SKM-1 (cell line): Measurements from ENCODE around the gene SLC35F1.

Experiments
- DNase-seq: peaks from one replicate; lab custom pipeline; 2025; ENCODE audit not compliant: unreplicated experiment; lab: John Stamatoyannopoulos, UW

SLC35F1 gene

DNA sequence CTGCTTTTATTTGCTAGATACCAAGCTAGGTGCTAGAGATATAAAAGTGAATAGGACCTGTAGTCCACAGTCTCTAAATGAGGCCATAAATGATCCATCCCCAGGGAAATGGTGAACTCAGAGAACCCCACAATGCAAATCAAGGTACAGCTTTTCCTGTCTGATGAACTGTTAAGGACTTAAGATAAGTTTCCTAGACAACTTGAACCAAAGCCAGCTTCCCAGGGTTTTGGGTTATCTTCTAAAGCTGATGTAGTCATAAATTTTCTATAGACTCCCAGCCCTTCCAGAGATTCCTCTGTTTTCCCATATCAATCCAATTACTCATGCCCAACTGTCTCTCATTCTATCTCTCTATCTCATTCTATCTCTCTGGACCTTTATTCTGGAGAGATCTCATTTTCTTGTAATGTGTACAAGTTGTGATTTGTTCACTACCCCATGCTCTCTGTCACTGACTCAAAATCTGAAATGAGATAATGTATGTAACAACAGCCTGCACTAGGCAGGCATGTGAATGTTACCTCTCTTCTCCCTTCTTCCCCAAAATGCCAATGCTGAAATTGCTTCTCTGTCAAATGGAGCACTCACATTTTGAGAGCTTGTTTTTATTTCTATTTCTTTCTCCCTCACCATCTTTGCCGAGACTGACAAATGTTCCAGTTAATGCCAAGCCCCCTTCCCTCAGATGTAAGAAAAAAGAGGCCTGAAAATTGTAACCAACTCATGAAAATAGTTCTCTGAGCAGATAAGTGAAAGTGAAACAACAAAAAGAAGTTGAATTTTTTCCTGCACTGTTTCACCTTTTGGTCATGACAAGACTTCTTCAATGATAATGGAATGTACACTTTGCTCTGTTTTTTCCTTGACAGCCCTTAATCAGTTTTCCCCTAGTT lies 279.9 kb downstream of the SLC35F1 start:
- DNase-seq: no peak

DNA sequence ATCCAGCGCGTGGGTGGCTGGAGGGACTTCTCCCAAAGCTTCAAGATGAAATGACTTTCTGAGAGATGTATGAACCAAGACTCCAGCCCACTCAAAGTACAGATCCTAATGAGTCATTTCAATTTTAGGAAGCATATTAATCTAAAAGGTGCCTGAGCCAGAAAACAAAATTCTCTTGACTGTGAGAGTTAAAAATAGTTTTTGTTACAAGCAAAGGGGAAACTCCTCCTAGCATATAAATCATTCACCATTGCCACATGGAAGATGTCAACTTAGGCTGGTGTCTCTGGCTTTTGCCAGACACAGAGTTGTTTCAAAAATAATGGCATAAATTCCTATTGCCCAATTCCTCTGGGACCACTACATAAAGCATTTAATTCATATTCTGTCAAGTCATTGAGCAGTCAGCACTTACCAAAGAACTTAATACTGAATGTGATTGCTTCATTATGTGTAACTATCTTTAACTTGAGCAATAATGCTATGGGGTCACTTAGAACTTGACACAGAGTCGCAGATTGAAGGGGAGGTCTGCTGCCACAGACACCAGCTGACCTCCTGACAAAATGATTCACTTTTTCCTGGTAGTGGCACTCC lies 280.6 kb downstream of the SLC35F1 start:
- no peak for DNase-seq

GRCh38 chr6:118188561-118188960 lies 281.5 kb downstream of the SLC35F1 start:
- DNase-seq: no peak

- DNase-seq: no peak
Observed at GRCh38 chr6:118197539-118197938, 290.5 kb downstream of the SLC35F1 start.

DNA sequence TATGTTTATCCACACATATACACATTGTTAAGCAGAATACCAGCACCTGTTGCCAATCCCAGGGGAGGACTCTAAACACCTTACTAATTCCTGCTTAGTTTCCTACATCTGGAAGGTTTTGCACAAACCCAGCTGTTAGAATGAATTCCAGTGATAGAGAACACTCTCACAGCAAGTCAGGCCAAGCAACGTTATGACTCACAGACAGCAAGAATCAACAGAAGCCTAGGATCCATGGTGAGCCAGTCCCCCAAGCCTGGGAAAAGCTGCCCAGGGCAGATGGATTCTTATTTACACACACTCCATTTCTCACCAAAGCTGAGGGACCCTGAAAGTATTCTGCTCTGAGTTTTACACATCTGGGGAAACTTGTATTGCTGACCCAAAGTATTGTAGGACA lies 291.7 kb downstream of the SLC35F1 start:
- DNase-seq: no peak

DNA sequence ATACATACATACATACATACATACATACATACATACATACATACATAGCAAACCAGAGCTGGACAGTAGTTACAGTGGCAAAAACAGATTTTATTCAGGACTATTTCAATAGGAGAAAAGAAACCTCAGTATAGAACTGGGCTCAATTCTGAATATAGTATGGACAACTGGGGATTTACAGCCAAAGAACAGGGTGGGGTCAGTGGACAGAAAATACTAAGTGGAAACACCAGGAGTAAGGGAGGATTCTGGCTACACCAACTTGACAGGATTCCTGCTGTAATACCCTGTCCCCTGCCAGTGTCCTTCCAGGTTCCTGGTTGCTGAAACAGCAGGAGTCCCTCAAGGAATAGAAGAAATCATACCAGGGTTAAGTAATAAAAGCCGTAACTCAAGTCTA lies 293.1 kb downstream of the SLC35F1 start:
- DNase-seq: no peak

DNA sequence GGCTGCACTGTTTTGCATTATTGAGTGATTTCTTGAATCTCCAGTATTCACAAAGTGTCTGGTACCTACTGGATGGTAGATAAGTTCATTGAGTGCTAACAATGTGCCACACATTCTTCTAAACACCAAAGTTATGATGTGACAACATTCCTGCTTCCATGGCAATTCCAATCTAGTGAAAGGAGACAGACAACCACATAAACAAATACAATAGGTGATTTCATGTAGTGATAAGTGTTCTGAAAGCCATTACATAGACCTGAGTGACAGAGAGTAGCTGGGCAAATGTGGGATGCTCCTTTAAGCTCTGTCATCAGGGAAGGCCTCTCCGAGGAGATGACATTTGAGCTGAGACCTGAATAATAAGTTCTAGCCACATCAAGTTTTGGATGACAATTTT lies 295.5 kb downstream of the SLC35F1 start:
- no peak for DNase-seq

DNA sequence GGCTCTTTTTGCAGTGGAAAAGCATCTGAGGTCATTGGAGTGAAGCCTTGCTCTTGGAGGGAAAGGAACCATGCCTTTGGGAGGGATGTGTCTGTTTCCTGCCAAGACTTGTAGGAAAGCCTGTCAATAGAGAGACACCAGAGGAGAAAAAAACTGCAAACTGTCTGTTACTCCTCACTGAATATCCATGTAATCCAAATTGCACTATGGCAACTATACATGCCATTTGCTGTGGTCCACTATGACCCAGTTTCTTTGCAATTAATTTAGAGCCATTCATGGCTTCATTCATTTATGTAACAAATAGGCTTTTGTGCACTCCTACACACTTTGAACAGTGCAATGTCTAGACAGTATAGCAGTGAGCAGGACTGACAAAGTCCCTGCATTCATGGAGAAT lies 296.5 kb downstream of the SLC35F1 start:
- DNase-seq: no peak

GRCh38 chr6:118206221-118206620 lies 299.2 kb downstream of the SLC35F1 start:
- no peak for DNase-seq

DNA sequence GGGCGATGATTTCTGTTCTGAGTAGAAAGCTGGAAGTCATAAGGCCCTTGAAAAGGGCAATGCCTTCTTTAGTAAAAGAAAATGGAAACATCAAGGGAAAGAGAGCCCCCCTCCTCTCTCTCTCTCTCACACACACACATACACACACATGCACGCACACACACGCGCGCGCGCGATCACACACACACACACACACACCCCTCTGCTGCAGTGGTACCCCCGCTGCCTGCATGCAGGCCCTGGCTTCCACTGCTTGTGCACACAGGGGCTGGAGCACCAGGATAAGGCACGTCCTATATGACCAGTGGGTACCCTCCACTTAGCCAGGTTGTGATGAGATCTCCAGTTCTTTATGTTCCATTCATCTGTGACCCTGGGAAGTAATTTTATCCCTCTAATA lies 300.9 kb downstream of the SLC35F1 start:
- DNase-seq: no peak

DNA sequence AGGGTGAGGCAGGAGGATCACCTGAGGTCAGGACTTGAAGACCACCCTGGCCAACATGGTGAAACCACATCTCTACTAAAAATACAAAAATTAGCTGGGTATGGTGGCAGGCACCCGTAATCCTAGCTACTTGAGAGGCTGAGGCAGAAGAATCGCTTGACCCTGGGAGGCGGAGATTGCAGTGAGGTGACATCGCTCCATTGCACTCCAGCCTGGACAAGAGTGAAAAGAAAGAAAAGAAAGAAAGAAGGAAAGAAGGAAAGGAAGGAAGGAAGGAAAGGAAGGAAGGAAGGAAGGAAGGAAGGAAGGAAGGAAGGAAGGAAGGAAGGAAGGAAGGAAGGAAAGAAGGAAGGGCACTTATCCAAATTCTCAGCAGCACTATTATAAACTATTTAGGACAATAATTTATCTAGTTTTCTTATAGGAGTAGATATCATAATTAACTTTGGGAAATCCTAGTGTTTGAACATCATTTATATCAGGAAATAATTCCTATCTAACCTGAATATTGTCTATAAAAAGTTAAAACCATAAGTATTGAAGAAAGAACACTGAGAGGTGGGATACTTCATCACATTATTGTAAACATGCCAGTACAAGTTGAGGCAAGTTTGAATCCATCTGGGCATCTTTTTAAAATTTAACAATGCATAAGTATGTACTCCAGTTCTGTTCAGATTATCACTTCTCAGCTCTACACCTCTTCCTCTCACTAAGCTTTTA lies 305.5 kb downstream of the SLC35F1 start:
- DNase-seq: no peak

DNA sequence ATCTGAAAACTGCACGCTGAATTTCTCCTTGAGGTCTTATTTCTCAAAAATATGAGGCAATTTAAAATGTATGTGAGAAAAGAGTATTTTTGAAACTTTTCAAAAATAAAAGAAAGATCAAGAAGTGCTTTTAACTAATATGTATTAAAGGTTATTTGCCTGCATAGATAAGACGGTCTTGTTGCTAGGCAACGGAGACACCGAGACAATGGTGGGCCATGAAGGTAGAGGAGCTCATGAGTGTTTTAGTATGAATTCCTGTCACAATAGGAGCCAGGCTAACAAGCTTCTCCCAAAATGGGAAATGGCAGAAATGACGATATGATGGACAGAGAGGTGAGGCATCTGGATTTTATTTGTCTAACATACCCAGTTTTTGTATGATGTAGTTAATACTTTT lies 308.2 kb downstream of the SLC35F1 start:
- no peak for DNase-seq

- no peak for DNase-seq
Observed at GRCh38 chr6:118216751-118217150, 309.7 kb downstream of the SLC35F1 start.

GRCh38 chr6:118218156-118218555 lies 311.1 kb downstream of the SLC35F1 start:
- no peak for DNase-seq

- no peak for DNase-seq
Observed at GRCh38 chr6:118220429-118221128, 313.5 kb downstream of the SLC35F1 start.

DNA sequence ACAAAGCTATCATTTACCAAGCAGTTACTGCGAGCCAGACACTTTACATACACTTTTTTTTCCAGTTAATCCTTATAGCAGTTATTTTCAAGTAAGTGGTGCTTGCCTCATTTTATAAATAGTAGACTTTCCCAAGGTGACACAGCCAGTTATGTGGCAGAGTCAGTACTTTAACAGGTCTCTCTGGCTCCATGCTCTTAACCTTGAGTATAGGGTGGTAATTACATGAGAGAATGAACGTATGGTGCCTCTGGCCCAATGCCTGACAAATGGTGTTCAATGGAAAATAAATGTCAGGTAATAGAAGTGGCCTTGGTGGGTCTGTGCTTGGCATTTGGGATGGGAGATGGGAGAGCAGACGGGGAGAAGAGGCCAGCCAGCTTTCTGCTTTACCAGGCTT lies 316.3 kb downstream of the SLC35F1 start:
- no peak for DNase-seq

GRCh38 chr6:118228886-118229285 lies 321.8 kb downstream of the SLC35F1 start:
- DNase-seq: no peak

- no peak for DNase-seq
Observed at GRCh38 chr6:118240878-118241528, 333.9 kb downstream of the SLC35F1 start.

- no peak for DNase-seq
Observed at GRCh38 chr6:118246406-118246805, 339.3 kb downstream of the SLC35F1 start.

DNA sequence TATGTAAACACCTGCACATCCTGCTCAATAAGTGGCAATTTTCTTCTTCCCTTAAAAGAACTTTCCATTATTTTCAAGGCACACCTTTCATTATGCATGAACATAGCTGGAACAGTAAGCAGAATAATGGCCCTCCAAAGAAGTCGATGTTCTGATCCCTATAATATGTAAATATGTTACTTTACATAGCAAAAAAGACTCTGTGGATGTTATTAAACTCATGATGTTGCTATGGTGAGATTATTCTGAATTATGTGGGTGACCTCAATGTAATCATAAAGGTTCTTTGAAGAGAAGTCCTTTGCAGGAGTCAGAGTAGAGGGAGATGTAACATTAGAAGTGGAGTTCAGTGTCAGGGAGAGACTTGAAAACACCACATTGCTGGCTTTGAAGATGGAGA lies 341.1 kb downstream of the SLC35F1 start:
- no peak for DNase-seq

DNA sequence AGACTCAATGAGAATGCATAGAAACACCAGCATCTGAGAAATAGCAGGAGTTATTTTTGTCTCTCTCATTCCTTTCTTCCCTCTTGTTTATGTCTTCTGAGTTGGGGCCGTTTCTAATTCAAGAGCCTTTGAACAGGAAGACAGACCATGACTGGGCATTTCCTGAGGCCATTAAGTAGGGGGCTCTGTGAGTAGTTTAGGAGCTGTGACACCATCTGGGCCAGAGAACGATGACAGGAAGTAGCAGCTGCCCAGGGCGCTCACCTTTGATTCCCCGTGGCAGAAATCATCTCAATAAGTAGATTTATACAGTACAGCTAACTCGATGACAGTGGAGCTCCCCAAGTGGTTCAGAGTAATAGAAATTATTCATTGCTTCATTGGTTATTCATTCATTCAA lies 342.6 kb downstream of the SLC35F1 start:
- DNase-seq: no peak
